HepG2 (cell line): ENCODE results near the gene SNAPC4. TPM values are rescaled to one million over a fixed set of nuclear protein-coding genes. Genes with fewer than 3 reads are reported as not detected.

ENCODE experiments used
- ATAD3A ChIP-seq: sonication (generic); formaldehyde crosslinking; IDR thresholded peaks from 2 replicates; pipeline ENCODE4 v1.4.0; 2020; ENCODE audit warnings: missing genetic modification reagents
- GZF1 ChIP-seq: sonication (generic); formaldehyde crosslinking; IDR thresholded peaks from 2 replicates; pipeline ENCODE4 v1.5.1; 2020; ENCODE audit warnings: mild to moderate bottlenecking, missing genetic modification reagents
- HDAC1 ChIP-seq: sonication (generic); formaldehyde crosslinking; IDR thresholded peaks from 2 replicates; pipeline ENCODE4 v1.5.1; 2020; ENCODE audit warnings: mild to moderate bottlenecking, missing genetic modification reagents
- HIVEP1 ChIP-seq: sonication (generic); formaldehyde crosslinking; IDR thresholded peaks from 2 replicates; pipeline ENCODE4 v1.4.0; 2020; ENCODE audit warnings: mild to moderate bottlenecking, missing genetic modification reagents
- HOXD1 ChIP-seq: sonication (generic); formaldehyde crosslinking; IDR thresholded peaks from 2 replicates; pipeline ENCODE4 v1.5.0; 2020; ENCODE audit warnings: missing genetic modification reagents
- LRRFIP1 ChIP-seq: sonication (generic); formaldehyde crosslinking; conservative IDR thresholded peaks from 2 replicates; pipeline ENCODE4 v1.4.0; 2020; ENCODE audit warnings: missing genetic modification reagents
- MAZ ChIP-seq, 2 experiments: sonication (generic) in 1 of 2; formaldehyde crosslinking in 1 of 2; IDR thresholded peaks; 2 replicates each; pipeline versions ENCODE4 v1.5.0 to v1.6.1; 2012 to 2020; ENCODE audit warnings: low read depth in 2 of 2, mild to moderate bottlenecking in 2 of 2, borderline replicate concordance in 1 of 2, improper control_type of control experiment in 1 of 2, low read length in 1 of 2, missing genetic modification reagents in 1 of 2, moderate library complexity in 1 of 2
- MYC ChIP-seq: sonication (generic); formaldehyde crosslinking; IDR thresholded peaks from 2 replicates; pipeline ENCODE4 v1.9.0; 2021; ENCODE audit warnings: missing genetic modification reagents, borderline replicate concordance
- MYPOP ChIP-seq: sonication (generic); formaldehyde crosslinking; IDR thresholded peaks from 2 replicates; pipeline ENCODE4 v1.8.1; 2023; ENCODE audit warnings: mild to moderate bottlenecking, moderate library complexity, missing genetic modification reagents
- NPAS2 ChIP-seq: sonication (generic); formaldehyde crosslinking; IDR thresholded peaks from 2 replicates; pipeline ENCODE4 v1.8.0; 2022; ENCODE audit warnings: mild to moderate bottlenecking, missing genetic modification reagents, borderline replicate concordance
- RARA ChIP-seq: IDR thresholded peaks from 2 replicates; pipeline ENCODE4 v1.6.1; 2016; ENCODE audit warnings: missing genetic modification reagents, missing compliant biosample characterization
- RFX1 ChIP-seq: fragments of 450-650 bp; IDR thresholded peaks from 2 replicates; pipeline ENCODE4 v1.6.1; 2017
- RXRA ChIP-seq: sonication (generic); formaldehyde crosslinking; IDR thresholded peaks from 2 replicates; pipeline ENCODE4 v1.5.1; 2020; ENCODE audit warnings: missing genetic modification reagents
- SAP130 ChIP-seq: IDR thresholded peaks from 2 replicates; pipeline ENCODE4 v1.6.1; 2016; ENCODE audit warnings: low read depth
- SETDB1 ChIP-seq: sonication (generic); formaldehyde crosslinking; IDR thresholded peaks from 2 replicates; pipeline ENCODE4 v1.5.1; 2020; ENCODE audit warnings: missing genetic modification reagents, mild to moderate bottlenecking, borderline replicate concordance
- SP4 ChIP-seq: sonication (generic); formaldehyde crosslinking; IDR thresholded peaks from 2 replicates; pipeline ENCODE4 v1.8.1; 2023; ENCODE audit warnings: mild to moderate bottlenecking, missing genetic modification reagents
- ZBTB25 ChIP-seq: IDR thresholded peaks from 2 replicates; pipeline ENCODE4 v1.6.1; 2018; ENCODE audit warnings: missing genetic modification reagents
- ZBTB42 ChIP-seq: sonication (generic); formaldehyde crosslinking; IDR thresholded peaks from 2 replicates; pipeline ENCODE4 v1.5.0; 2020; ENCODE audit warnings: mild to moderate bottlenecking, missing genetic modification reagents
- ZNF713 ChIP-seq: sonication (generic); formaldehyde crosslinking; IDR thresholded peaks from 2 replicates; pipeline ENCODE4 v1.4.0; 2020; ENCODE audit warnings: mild to moderate bottlenecking, missing genetic modification reagents
- ZNF737 ChIP-seq: sonication (generic); formaldehyde crosslinking; IDR thresholded peaks from 2 replicates; pipeline ENCODE4 v1.5.0; 2020; ENCODE audit warnings: missing genetic modification reagents, mild to moderate bottlenecking, borderline replicate concordance
- ZNF83 ChIP-seq: sonication (generic); formaldehyde crosslinking; IDR thresholded peaks from 2 replicates; pipeline ENCODE4 v1.4.0; 2020; ENCODE audit warnings: missing genetic modification reagents, mild to moderate bottlenecking, borderline replicate concordance
- polyA plus RNA-seq, 8 experiments: library from polyadenylated mRNA; depleted of rRNA in 3 of 8; stranded (reverse) in 7 of 8; unstranded in 1 of 8; fragments of >200 nt; fragmentation: Illumina TruSeq in 4 of 8; extraction: Trizol in 4 of 8; gene quantifications; 2 replicates each; pipeline versions ENCODE4 v1.2.1 to v1.2.3, GENCODE V29; 2011 to 2016; ENCODE audit warnings: low read depth in 4 of 8, missing spikeins in 1 of 8, mixed read lengths in 1 of 8; ENCODE audit not compliant: insufficient read depth in 1 of 8
- total RNA-seq, 5 experiments: library from RNA; depleted of rRNA; stranded (reverse); fragments of >200 nt; fragmentation: Illumina TruSeq; extraction: Trizol; gene quantifications; 2 replicates each; pipeline ENCODE4 v1.2.3, GENCODE V29; 2016; ENCODE audit warnings: low read depth in 1 of 5
- TF ChIP-seq, protein P1 (sequence below): sonication (generic); formaldehyde crosslinking; IDR thresholded peaks from 2 replicates; pipeline ENCODE4 v1.4.0; 2020; ENCODE audit warnings: missing genetic modification reagents

SNAPC4 gene
- total and polyA plus RNA-seq, 2 of the 13 experiments (the other 11 are each of a cell fraction or from before 2014, with no cell fraction given), result 2.0 to 6.0 TPM

DNA sequence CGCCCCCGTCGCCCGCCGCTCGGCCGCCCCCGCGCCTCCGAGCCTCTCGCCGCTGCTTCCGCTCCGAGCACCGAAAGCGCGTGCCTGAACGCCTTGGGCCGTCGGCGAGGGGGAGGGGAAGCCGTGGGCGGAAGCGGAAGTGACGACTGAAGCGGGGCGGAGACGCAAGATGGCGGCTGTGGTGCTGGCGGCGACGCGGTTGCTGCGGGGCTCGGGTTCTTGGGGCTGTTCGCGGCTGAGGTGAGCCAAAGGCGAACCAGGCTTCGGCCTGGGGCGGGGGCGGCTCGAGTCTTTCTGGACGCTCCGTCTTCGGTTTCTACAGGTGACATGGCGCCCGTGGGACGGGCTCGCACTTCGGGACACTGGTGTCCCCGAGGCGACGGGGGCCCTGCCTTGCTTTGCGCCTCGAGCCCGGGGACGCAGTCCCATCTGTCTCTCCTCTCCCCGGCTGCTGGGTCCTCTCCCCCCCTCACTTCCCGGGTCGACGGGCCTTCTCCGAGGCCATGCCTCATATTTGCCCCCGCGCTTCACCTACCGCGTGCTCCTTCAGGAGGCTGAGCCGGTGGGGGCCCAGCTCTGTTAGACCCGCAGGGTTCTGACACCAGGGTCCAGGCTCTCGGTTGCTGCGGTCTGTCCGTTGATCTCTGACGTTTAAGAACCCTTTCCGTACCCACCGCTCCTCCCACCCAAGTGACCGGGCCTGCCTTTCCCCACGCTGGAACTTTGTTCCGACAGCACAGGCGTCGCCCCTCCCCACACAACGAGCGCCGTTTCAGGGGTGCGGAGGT is 10.7 kb upstream of the SNAPC4 start, which contains the start of the genes ENTR1 and PMPCA (continued):
- TF ChIP-seq SP4 (CRISPR knock-in tag), result peak; percentile 78
- no peak for TF ChIP-seq LRRFIP1 (CRISPR knock-in tag)
- peak; percentile 94 for TF ChIP-seq MYC
- no peak for TF ChIP-seq MAZ (IDR thresholded peaks at IDR 0.05; ENCODE audit: borderline replicate concordance, low read depth, low read length)
- TF ChIP-seq MAZ (CRISPR knock-in tag; IDR thresholded peaks at IDR 0.05; ENCODE audit: low read depth), result no peak; the same call in 1 of the 2 replicates
- peak; percentile 55; the same call in 1 of the 2 replicates for TF ChIP-seq ZBTB42
- TF ChIP-seq ZBTB25 (CRISPR knock-in tag), result peak; percentile 92
- peak; percentile 58; the same call in 1 of the 2 replicates for TF ChIP-seq RXRA (CRISPR knock-in tag)
- TF ChIP-seq HIVEP1 (CRISPR knock-in tag), result 0 out of 2 replicates have a peak, but pooled peaks have one; percentile 40
- TF ChIP-seq HDAC1, result peak; percentile 94
- TF ChIP-seq HOXD1 (CRISPR knock-in tag), result peak; percentile 81
- no peak for TF ChIP-seq SETDB1
- TF ChIP-seq RFX1, result no peak
- peak; percentile 95 for TF ChIP-seq SAP130 (CRISPR knock-in tag)
- TF ChIP-seq ATAD3A (CRISPR knock-in tag), result no peak
- TF ChIP-seq, protein P1, sequence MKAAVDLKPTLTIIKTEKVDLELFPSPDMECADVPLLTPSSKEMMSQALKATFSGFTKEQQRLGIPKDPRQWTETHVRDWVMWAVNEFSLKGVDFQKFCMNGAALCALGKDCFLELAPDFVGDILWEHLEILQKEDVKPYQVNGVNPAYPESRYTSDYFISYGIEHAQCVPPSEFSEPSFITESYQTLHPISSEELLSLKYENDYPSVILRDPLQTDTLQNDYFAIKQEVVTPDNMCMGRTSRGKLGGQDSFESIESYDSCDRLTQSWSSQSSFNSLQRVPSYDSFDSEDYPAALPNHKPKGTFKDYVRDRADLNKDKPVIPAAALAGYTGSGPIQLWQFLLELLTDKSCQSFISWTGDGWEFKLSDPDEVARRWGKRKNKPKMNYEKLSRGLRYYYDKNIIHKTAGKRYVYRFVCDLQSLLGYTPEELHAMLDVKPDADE, result no peak
- TF ChIP-seq MYPOP, result no peak; the same call in 1 of the 2 replicates
- TF ChIP-seq ZNF713 (CRISPR knock-in tag), result no peak
- TF ChIP-seq ZNF737 (CRISPR knock-in tag), result no peak
- TF ChIP-seq RARA (CRISPR knock-in tag), result peak; percentile 41; the same call in 1 of the 2 replicates
- TF ChIP-seq ZNF83 (CRISPR knock-in tag), result no peak
- TF ChIP-seq GZF1 (CRISPR knock-in tag), result no peak
- TF ChIP-seq NPAS2 (CRISPR knock-in tag), result no peak
